Inferior parietal cortex (tissue), 1 donor: Measurements from ENCODE around the gene ERMAP.

Source experiments
- DNase-seq: peaks from one replicate; pipeline ENCODE4 v3.0.0-alpha.2; 2016; ENCODE audit errors: extremely low spot score

Gene ERMAP

DNA sequence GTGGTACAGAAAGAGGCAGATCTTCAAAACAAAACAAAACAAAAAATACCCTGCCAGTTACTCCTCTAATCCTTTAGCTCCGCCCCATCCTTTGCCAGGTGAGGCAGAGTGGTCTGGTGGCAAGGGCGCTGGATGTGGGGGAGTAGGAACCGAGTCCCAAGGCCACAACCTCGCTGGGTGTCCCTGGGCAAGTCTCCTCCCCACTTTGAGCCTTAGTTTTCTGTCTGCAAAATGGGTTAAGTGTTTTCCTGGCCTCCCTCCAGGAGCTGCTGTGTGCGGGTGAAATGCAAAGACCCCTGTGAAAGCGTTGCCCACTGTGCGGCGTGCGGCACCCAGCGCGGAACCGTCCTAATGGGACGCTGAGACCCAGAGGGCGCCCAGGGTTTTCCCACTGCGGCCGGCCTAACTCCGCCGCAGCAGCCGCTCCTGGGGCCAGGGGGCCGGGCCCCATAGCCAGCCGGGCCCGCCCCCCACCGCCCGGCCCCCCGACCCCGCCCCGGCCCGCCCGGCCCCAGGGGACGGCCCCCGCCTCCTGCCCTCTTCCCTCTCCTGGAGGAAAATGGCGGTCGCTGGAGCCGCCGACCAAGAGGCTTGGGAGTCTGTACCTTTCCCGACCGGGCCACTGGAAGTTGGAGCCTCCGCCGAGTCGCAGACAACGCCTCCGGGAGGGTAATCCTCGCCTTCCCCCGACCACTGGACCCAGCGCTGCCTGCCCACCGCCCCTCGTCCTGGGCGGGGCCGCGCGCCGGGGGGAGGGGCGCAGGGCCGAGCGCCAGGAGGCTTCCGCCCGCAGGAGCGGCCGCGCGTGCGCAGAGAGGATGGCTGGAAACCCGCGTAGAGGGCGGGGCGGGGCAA, at the start of gene ERMAP, which contains the start of gene SVBP:
Gene ERMAP (plus strand): TSS at position 538 of the 855 bp plus-strand sequence. CDS start 13,327 bp downstream, outside the sequence.
Gene SVBP (minus strand): TSS at position 813 of the 855 bp plus-strand sequence. CDS start 853 bp downstream, outside the sequence.
- DNase-seq: peak; percentile 84

GRCh38 chr1:42767510-42768000, 49.4 kb upstream of the ERMAP start:
- DNase-seq: peak; percentile 32

DNA sequence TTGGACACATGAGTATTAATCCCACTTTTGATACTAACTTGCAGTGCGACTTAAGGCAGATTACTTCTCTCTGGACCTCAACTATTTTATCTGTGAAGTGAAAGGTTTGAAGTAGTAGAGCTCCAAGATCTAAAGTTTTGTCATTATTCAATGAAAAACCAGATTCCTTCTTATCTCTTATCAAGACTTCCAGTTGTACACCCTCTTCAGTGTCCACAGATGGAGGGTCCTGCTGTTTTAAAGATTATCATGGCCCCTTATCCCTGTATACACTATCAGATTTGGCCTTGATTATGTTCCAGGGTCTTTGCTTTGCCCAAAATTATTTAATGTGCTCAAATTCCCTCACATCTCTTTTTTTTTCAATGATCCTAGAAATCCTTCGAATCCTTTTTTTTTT, 48.8 kb upstream of the ERMAP start:
- DNase-seq: no peak

GRCh38 chr1:42769811-42770210, 47.1 kb upstream of the ERMAP start:
- no peak for DNase-seq

GRCh38 chr1:42773420-42773819, 43.5 kb upstream of the ERMAP start:
- no peak for DNase-seq

DNA sequence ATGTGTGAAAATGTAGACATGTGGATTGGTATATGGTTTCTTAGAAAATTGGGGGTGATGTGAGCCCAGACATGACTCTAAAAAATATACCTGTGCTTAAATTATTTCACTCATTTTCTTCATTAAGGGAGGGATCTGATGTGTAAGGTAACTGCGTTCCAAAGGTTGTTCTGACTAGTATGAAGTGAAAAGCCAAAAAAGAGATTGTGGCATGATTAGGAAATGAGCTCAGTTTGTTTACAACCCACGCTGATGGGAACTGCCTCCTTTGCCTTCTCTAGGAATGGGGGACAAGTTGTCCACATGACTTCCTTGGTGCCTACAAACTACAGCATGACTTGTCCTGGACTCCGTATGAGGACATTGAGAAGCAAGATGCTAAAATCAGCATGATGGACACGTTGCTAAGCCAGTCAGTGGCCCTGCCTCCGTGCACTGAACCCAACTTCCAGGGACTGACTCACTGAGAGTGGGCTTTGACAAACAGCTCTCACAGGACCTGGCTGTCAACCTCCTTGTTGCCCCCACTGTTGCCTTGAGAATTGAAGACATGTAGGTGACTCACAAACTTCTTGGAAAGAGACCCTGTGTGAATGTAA, 41.9 kb upstream of the ERMAP start:
- no peak for DNase-seq

GRCh38 chr1:42776502-42776901, 40.4 kb upstream of the ERMAP start:
- no peak for DNase-seq

DNA sequence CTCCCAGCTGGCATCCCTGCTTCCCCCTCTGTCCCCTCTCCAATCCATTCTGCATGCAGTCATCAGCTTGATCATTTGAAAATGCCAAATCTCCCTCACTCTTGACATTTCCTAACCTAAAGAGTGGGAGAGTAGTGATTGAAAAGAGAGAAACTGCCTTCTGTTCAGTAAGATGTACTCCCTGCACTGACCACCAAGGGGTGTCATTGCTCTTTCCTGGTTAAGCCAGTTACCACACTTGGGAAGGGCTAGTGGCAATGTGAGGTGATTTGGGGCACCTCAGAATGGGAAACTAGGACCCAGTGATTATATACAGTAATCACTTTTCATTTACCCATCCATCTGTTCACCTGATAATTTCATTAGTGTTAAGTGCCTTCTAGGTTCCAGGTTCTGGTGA, 39.1 kb upstream of the ERMAP start:
- DNase-seq: peak; percentile 68

DNA sequence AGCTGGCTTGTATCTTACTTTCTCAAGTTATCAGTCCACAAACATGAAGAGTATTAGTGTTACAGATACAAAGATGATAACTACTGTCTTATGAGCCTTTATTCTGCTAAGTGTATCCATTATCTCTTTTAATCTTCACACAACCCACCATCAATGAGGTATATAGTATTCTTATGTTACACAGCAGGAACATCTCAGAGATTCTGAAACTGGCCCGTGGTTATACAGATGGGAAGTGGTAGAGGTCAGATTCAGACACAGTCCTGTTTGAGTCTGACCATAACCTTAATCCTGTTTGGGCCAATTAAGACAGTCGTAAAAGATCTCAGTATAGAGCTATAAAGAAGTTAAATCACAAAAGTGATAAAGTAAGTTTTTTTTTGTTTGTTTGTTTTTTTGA, 37.2 kb upstream of the ERMAP start:
- DNase-seq: no peak

GRCh38 chr1:42780176-42780575, 36.7 kb upstream of the ERMAP start:
- DNase-seq: no peak

GRCh38 chr1:42783092-42783491, 33.8 kb upstream of the ERMAP start:
- no peak for DNase-seq

DNA sequence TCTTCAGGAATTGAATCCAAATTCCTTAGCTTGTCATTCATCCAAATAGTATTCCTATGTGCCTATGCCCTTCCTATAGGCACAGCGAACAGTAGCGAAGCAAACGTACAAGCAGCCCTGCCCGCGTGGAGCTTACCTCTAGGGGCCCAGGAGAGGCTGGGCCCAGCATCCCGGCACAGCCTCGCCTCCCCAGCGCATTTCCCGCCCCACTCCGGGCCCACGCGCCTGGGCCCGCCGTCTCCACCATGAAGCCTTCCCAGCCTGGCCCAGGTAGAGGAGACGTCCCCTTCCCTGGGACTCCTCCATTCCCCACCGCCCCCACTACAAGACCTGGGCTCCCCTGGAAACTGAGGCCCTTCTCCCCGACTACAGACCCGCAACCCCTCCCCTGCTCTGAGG, 32.4 kb upstream of the ERMAP start:
- no peak for DNase-seq

DNA sequence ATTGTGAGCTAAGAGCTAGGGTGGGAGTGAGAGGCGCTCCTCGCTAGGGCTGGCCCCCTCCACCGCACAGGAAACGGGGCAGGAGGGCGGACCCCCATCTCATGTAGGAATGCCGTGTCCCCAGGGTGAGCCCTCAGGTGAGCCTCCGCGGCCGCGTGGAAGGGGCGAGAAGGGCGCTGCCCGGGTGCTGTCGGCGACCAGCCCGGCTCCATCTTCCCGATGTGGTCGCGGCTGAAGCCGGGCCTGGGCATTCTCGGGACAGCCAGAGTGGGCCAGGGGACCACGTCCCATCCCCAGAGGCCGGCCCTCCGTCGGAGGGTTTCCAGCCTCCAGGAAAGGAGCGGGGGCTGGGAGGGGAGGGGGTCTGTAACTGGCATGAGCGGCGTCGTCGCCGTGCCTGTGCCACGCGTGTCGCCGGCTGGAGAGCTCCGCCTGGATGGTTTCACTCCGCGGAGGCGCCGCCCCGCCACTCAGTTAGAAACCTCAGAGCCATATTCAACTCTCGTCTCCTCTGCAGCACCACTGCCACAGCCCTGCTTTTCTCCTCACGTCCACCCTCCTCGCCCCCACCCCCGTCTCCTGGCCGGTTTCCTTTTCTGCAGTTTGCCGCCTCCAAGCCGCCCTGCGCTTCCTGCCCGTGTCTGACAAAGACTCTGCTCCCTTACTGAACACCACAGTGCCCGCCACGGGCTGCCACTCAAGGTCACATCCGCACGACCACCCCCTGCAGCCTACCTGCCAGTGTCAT, 31.8 kb upstream of the ERMAP start, which contains the start of gene TMEM269:
Gene TMEM269 (plus strand): TSS at position 46 of the 748 bp plus-strand sequence. CDS start 4,903 bp downstream, outside the sequence.
- DNase-seq: no peak

DNA sequence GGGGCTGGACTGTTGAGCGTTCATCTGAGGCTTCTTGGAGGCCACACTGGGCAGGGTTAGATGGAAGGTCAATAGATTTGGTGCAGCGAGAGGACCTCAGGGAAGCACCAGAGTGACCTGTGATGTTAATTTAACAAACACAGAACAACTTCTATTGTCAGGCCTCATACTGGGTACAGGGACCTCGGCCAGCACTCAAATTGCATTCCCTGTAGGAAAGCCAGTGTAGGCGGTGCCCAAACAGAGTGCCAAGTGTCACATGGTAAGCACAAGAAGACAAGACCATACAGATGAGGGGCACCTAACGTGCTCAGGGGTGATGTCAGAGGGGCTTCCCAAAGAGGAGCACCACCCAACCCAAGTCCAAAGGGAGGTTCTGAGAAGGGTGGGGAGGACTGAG, 30.8 kb upstream of the ERMAP start:
- no peak for DNase-seq

GRCh38 chr1:42788021-42788420, 28.9 kb upstream of the ERMAP start:
- no peak for DNase-seq

DNA sequence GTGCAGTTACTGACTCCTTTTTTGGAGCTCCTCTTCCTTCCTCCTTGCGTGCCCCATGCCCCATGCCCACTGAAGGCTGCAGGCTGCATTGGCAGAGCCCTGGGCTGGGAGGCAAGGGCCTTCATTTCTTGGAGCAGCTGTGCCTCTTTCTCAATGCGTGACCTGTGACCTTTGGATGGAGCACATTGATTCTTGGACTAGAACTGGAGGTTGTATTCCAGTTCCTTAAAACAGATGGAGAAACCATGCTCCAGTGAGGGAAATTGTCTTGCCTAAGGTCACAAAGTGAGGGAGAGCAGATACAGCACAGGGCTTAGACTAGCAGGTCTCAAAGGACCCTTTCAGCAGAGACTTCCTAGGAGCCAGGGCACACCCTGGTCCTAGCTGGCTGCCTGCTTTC, 23.1 kb upstream of the ERMAP start:
- DNase-seq: no peak

DNA sequence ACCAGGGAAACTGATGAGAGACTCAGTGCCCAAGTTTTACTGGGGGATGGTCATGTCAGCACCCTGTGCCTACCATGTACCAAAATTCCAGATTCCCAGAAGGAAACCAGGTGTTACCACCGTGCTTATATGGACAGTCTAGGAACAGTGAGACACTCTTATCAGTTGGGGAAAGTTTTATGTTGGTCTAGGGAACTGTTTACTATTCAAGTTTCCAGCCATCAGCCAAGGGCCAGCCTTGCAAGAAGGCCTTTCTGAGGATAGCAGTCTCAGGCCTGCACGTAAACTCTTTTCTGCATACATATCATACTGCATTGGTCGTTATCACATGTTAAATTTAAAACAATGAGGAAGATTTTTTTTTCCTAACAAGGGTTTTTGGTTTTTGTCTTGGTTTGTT, 19.5 kb upstream of the ERMAP start:
- DNase-seq: no peak

DNA sequence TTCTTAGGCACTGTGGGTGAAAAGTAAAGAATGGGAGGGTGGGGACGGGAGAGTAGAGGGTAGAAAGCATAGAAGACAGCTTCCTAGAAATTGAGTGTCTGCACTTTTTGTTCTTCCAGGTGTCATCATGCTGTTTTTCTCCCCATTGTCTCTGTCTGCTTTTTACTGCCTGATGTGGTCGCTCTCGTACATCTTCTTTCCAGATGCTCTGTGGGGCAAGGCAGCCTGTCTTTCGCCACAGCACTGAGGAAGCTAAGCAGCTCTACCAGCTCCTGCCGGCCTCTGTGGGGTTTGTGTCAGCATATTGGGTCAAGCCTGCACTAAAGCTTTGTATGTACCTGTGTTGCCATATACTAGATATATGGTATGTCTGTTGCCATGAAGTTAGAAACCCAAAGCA, 18.9 kb upstream of the ERMAP start:
- DNase-seq: no peak

- no peak for DNase-seq
Measured at GRCh38 chr1:42801832-42802473, 15.0 kb upstream of the ERMAP start.

DNA sequence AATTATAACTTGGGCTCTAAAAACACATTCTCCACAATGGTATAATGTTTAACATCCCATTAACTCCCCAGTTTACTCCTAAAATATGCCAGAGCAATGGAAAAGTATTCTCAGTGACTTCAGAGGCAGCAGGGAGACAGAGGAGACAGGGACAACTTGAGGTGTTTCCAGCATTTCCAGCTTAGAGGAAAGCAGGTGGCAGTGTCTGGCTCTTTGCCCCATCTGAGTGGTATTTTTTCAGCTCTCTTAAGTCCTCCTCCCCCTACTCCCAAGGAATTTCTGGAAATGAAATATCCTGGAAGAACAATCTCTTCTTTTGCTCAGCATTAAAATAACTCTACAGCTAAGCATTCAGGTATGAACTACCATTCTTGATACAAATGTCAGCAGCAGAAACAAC, 10.8 kb upstream of the ERMAP start:
- no peak for DNase-seq

- DNase-seq: no peak
Measured at GRCh38 chr1:42806593-42806992, 10.3 kb upstream of the ERMAP start.
